Gastroesophageal sphincter (tissue), 4 donors: ENCODE results near the gene EHBP1. TPM values are rescaled to one million over a fixed set of nuclear protein-coding genes. Genes with fewer than 3 reads are reported as not detected.
"Not testable (repeated sequence)": the region's sequence is repeated elsewhere in the genome, so short reads cannot be mapped to it uniquely, and the experiment has no call there.

Source experiments
- ATAC-seq: fragments of 150-250 bp; one replicate; pipeline ENCODE4 v1.9.1; 2016; ENCODE audit warnings: mild to moderate bottlenecking, moderate library complexity
- H3K27ac ChIP-seq, 4 donors: fragments of 200-600 bp; sonication (generic) in 3 of 4; 1 replicate in 3 of 4; 2 replicates in 1 of 4; pipeline ENCODE4 v1.5.1; 2016 to 2019
- H3K27me3 ChIP-seq: fragments of 200-600 bp; sonication (generic); one replicate; pipeline ENCODE4 v1.5.1; 2019
- H3K36me3 ChIP-seq, 2 donors: fragments of 200-600 bp; sonication (generic); one replicate each; pipeline ENCODE4 v1.5.1; 2019; ENCODE audit warnings: control low read depth in 1 of 2
- H3K4me1 ChIP-seq, 3 donors: fragments of 200-600 bp; sonication (generic); 1 replicate in 2 of 3; 2 replicates in 1 of 3; pipeline ENCODE4 v1.5.1; 2016 to 2019; ENCODE audit warnings: control low read depth in 2 of 3
- H3K4me3 ChIP-seq, 2 donors: fragments of 200-600 bp; sonication (generic); one replicate each; pipeline ENCODE4 v1.5.1; 2019; ENCODE audit warnings: mild to moderate bottlenecking in 1 of 2, moderate library complexity in 1 of 2
- H3K9me3 ChIP-seq, 3 donors: fragments of 200-600 bp; sonication (generic); one replicate each; pipeline ENCODE4 v1.5.1; 2017 to 2019; ENCODE audit warnings: control low read depth in 2 of 3
- CTCF ChIP-seq, 4 experiments: fragments of 200-600 bp in 2 of 4; fragments of 450-650 bp in 2 of 4; sonication (generic) in 1 of 4; IDR thresholded peaks; one replicate each; pipeline ENCODE4 v1.5.1; 2017 to 2019; ENCODE audit warnings: antibody characterized with exemption in 4 of 4, mild to moderate bottlenecking in 2 of 4, moderate library complexity in 2 of 4
- EP300 ChIP-seq: sonication (generic); formaldehyde crosslinking; IDR thresholded peaks from one replicate; pipeline ENCODE4 v1.6.1; 2017; ENCODE audit warnings: antibody characterized with exemption, mild to moderate bottlenecking
- POLR2A ChIP-seq, 2 donors: fragments of 450-650 bp; IDR thresholded peaks; one replicate each; pipeline ENCODE4 v1.6.1; 2017; ENCODE audit warnings: antibody characterized with exemption in 2 of 2, mild to moderate bottlenecking in 2 of 2, moderate library complexity in 1 of 2
- POLR2AphosphoS5 ChIP-seq: sonication (generic); formaldehyde crosslinking; IDR thresholded peaks from one replicate; pipeline ENCODE4 v1.6.1; 2017; ENCODE audit warnings: antibody characterized with exemption
- WGBS, 2 donors: methylation state at CpG; one replicate each; pipeline ENCODE4 v1.1.5; 2018; ENCODE audit warnings: low coverage in 1 of 2; 5-methylcytosine and 5-hydroxymethylcytosine counted together
- total RNA-seq, 4 donors: library from RNA; depleted of rRNA; stranded (reverse); fragments of >200 nt; gene quantifications; one replicate each; pipeline ENCODE4 v1.1.0, GENCODE V29; 2016

The EHBP1 gene
- total RNA-seq, 4 donors from 2014 or later, result 82.4 to 159 (median 146) TPM

DNA sequence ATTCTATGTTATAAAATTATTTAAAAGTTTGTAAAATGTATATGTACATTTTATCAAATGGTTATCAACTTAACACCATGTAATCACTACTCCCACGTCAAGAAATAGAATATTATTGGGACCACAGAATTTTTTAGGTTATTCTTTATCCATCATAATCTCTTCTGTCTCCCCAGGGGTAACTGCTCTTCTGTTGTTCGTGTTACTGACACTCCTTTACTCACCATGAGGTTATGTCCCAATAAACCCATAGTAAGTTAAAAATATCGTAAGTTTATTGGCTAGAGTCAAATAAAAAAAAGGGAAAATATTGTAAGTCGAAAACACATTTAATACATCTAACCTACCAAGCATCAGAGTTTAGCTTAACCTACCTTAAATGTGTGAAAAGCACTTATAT lies 359.1 kb downstream of the EHBP1 start:
- Histone ChIP-seq H3K27ac (no peak overlapping the region), H3K4me1 (peaks cover 0 to 5% (median 1%) of the 10 kb centered on the region in 3 donors), H3K27me3 (peaks cover 95% of the 10 kb centered on the region), H3K9me3 (peaks cover 0 to 2% (median 0%) of the 10 kb centered on the region in 3 donors), H3K36me3 (no peaks in the 10 kb centered on the region), H3K4me3 (no peak overlapping the region)
- ATAC-seq, result no peak
- TF ChIP-seq EP300 (no peak), POLR2AphosphoS5 (no peak)
- 59 to 63% methylated on average over 4 of the region's 4 CpGs for WGBS, 2 donors

DNA sequence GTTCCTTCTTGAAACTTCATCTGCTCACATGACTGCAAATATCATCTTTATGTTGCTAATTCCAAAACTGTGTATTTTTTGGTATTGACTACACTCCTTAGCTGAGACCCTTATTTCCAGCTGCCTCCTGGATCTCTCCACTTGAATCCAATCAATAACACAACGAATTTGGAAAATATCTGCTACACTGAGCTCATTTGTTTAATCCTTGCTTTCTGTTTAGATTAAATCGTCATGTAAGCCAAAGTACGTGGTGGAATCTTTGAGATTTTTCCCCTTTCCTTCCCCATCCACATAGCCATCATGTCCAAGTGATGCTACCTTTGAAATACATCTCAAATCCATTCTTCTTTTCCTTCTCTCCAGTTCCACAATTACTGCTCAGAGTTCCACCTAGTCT lies 360.8 kb downstream of the EHBP1 start:
- no peaks in the 10 kb centered on the region for H3K36me3 ChIP-seq
- no peaks in the 10 kb centered on the region for H3K4me1 ChIP-seq
- ATAC-seq, result no peak
- peaks cover 79% of the 10 kb centered on the region for H3K27me3 ChIP-seq
- no peak overlapping the region for H3K27ac ChIP-seq
- TF ChIP-seq POLR2AphosphoS5 (no peak), POLR2A (IDR thresholded peaks at IDR 0.05) (no peak), EP300 (no peak), CTCF (IDR thresholded peaks at IDR 0.05) (no peak)
- H3K9me3 ChIP-seq, result no peaks in the 10 kb centered on the region
- H3K4me3 ChIP-seq, result no peak overlapping the region
- WGBS, 2 donors, result 16 to 57% methylated on average over 3 of the region's 3 CpGs

DNA sequence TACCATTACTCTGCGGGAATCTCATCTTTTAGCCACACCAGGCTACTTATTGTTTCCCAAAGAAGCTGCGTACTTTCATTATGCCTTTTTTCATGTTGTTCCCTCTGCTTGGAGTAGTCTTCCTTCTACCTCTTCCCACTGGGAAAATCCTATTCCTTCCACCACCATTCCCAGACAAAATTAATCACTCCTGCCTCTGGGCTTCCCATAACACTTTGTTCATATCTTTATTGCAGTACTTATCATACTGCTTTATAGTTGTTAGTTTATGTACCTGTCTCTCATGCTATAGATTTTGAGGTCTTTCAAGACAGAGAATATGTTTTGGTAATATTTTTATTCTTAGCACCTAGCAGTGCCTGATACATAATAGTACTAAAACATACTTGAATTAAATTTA lies 361.3 kb downstream of the EHBP1 start:
- H3K4me3 ChIP-seq, result no peak overlapping the region
- 79 to 85% methylated on average over 2 of the region's 2 CpGs for WGBS, 2 donors
- no peaks in the 10 kb centered on the region for H3K4me1 ChIP-seq
- no peaks in the 10 kb centered on the region for H3K9me3 ChIP-seq
- H3K27ac ChIP-seq, result no peak overlapping the region
- H3K27me3 ChIP-seq, result peaks cover 73% of the 10 kb centered on the region
- no peak for ATAC-seq
- no peaks in the 10 kb centered on the region for H3K36me3 ChIP-seq
- no peak for TF ChIP-seq EP300
- no peak for TF ChIP-seq POLR2AphosphoS5
- no peak for TF ChIP-seq POLR2A (IDR thresholded peaks at IDR 0.05)
- no peak for TF ChIP-seq CTCF (IDR thresholded peaks at IDR 0.05)

DNA sequence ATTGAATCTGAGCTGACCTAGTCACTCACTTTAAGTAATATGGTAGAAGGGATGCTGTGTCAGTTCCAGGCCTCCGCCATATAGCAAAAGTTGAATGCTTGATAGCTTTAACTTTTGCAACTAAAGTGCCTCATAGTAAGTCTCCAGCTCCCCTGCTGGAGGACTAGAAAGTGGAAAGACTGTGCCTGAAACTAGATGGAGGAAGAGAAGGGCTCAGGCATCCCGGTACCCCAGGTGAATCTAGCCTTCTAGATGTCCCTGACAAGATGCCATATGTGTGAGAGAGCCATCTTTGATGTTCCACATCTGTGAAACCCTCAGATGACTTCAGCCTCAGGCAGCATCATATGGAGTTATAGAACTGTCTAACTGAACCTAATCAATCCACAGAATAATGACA lies 366.2 kb downstream of the EHBP1 start:
- Histone ChIP-seq H3K27me3 (peaks cover 31% of the 10 kb centered on the region), H3K4me3 (no peak overlapping the region), H3K36me3 (no peaks in the 10 kb centered on the region), H3K27ac (no peak overlapping the region), H3K9me3 (no peaks in the 10 kb centered on the region), H3K4me1 (no peaks in the 10 kb centered on the region)
- TF ChIP-seq CTCF (IDR thresholded peaks at IDR 0.05), result no peak
- TF ChIP-seq POLR2A (IDR thresholded peaks at IDR 0.05), result no peak
- TF ChIP-seq POLR2AphosphoS5, result no peak
- TF ChIP-seq EP300, result no peak
- WGBS, 2 donors, result 71 to 88% methylated on average over 2 of the region's 2 CpGs
- ATAC-seq, result no peak

GRCh38 chr2:63073994-63074393 lies 368.5 kb downstream of the EHBP1 start:
- no peak for TF ChIP-seq POLR2A (IDR thresholded peaks at IDR 0.05)
- TF ChIP-seq CTCF (IDR thresholded peaks at IDR 0.05), result no peak
- no peak for TF ChIP-seq POLR2AphosphoS5
- no peak for TF ChIP-seq EP300
- no peaks in the 10 kb centered on the region for H3K9me3 ChIP-seq
- peaks cover 27% of the 10 kb centered on the region for H3K27me3 ChIP-seq
- 97% methylated on average over 3 of the region's 3 CpGs; no CpG with 5 or more reads in 1 of the 2 donors for WGBS, 2 donors
- no peaks in the 10 kb centered on the region for H3K36me3 ChIP-seq
- H3K4me1 ChIP-seq, result no peaks in the 10 kb centered on the region
- no peak overlapping the region for H3K4me3 ChIP-seq
- no peak for ATAC-seq
- H3K27ac ChIP-seq, result no peak overlapping the region

GRCh38 chr2:63074399-63074798 lies 368.9 kb downstream of the EHBP1 start:
- ATAC-seq, H3K36me3 ChIP-seq, H3K4me3 ChIP-seq, H3K9me3 ChIP-seq, H3K27ac ChIP-seq, H3K4me1 ChIP-seq: not testable (repeated sequence)
- WGBS, 2 donors, result 79 to 89% methylated on average over 3 to 4 of the region's 4 CpGs
- H3K27me3 ChIP-seq, result peaks cover 27% of the 10 kb centered on the region
